Stimulated activated CD4-positive, alpha-beta T cell treated with anti-CD3 and anti-CD28 coated beads, Interleukin-12 subunit alpha, Interleukin-12 subunit beta, amount 100 ng/mL, for 4 hours (primary cell): ENCODE results near the gene ZNF768.
"Not testable (repeated sequence)": the region's sequence is repeated elsewhere in the genome, so short reads cannot be mapped to it uniquely, and the experiment has no call there.

Source experiments
- DNase-seq: peaks from one replicate; pipeline ENCODE4 v3.0.0-alpha.2; 2020

Gene ZNF768

DNA sequence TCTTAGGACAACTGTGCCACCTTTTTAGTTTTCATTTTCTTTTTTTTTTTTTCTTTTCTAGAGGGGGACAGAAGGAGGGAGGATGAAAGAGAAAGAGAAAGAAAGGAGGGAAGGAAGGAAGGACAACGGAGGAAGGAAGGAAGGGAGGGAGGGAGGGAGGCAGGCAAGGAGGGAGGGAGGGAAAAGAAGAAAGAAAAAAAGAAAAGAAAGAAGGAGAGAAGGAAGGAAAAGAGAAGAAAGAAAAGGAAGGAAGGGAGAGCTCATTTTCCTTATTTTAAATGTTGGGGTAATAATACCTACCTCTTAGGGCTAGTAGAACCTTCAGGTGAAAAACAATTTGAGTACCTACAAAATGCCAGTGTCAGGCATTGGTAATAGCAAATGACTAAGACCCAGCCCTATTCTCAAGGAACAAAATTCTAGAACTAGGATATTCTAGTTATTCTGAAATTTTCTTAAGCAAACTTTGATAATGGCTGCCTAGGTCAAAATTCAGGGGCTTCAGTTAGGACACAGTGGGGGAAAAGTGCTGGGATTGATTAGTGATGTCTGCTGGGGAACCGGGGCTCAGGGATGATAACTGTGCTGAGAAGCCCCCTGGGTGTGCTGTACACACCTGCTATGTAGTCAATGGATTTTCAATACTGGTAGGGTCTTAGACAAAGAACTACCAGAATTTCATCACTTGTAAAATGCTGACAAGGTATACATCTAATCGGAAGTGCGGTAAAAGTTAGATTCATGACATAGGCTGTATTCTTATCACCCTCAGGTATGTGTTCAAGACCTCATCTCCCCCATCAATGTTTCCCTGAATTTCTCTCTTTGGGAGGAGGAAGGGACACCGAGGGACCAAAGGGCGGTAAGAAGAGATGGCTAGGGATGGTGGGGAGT lies 22.7 kb downstream of the ZNF768 start:
- DNase-seq = no peak

DNA sequence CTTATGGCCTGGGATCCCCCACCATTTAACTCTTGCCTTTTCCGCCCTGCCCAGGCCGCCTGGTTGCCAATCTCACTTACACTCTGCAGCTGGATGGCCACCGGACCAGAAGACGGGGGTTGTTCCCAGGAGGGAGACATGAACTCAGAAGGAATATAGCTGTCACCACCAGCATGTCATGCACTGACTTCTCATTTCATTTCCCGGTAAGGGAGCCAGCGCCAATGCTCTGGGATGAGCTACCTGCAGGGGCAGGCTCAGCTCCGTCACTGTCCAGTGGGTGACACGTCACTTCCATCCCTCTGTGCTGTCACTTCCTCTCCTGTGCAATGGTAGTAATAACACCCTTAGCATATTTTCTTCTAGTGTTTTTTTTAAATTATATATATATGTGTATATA lies 27.1 kb downstream of the ZNF768 start:
- DNase-seq = no peak

DNA sequence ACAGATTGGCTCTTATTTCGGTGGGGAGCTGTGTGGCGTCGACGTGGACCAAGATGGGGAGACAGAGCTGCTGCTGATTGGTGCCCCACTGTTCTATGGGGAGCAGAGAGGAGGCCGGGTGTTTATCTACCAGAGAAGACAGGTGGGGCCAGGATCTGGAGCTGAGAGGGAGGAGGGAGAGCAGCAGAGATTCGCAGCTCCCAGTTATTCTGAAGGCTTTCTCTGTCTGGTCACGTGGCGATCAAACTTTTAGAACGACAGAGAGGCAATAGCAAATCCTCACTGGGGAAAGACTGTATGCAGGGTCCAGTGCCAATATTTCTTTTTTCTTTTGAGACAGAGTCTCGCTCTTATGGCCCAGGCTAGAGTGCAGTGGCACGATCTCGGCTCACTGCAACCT lies 31.7 kb downstream of the ZNF768 start:
- DNase-seq = no peak

DNA sequence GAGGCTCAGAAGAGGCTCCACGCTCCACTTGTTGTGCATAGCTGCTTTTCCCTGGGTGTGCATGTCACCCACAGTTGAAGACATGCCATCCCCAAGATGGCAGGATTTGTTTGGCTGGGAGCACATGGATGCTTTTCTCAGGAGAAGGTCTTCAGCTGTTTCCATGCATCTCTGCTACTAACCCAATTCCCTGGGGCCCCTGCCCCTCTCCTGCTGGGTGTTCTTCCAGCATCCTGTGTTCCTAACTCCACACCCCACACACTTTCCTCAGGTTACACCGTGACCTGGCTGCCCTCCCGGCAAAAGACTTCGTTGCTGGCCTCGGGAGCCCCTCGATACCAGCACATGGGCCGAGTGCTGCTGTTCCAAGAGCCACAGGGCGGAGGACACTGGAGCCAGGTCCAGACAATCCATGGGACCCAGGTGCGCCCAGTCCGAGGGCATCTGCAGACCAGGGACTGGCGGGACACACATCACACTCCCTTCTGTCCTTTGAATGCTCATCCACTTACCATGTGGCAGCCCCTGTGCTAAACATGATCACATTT lies 32.4 kb downstream of the ZNF768 start:
- no peak for DNase-seq

DNA sequence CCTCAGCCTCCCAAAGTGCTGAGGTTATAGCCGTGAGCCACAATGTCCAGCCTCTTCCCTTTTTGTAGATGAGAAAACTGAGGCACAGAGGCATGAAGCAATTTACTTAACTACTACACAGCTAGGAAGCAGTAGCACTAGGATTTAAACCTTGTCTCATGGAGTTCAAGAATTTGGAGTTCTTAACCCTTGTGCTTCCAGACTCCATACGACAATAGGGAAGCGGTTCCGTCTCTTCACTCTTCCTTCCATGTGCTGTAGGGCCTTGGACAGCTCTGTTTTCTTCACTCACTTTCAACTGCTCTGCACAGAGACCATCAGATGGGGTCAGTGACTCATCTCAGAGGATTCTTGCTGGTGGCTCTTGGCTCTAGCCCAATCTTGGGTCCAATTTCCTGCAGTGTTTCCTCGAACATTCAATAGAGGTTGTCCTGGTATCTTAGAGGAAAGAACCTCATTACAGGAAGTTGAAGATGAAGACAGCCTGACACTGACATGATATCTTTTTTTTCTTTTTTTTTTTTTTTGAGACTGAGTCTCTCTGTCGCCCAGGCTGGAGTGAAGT lies 34.5 kb downstream of the ZNF768 start:
- no peak for DNase-seq

DNA sequence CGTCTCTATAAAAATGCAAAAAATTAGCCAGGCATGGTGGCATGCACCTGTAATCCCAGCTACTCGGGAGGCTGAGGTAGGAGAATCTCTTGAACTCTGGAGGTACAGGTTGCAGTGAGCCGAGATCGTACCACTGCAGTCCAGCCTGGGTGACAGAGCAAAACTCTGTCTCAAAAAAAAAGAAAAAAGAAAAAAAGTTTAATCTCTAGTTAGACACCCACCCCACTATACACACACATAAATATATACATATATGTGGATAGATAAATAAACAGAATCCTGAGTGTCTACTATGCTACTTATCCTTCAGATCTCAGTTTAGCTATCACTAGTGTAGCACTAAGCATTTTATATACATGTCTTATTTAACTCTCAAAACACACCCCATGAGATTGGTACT lies 35.1 kb downstream of the ZNF768 start:
- no peak for DNase-seq

DNA sequence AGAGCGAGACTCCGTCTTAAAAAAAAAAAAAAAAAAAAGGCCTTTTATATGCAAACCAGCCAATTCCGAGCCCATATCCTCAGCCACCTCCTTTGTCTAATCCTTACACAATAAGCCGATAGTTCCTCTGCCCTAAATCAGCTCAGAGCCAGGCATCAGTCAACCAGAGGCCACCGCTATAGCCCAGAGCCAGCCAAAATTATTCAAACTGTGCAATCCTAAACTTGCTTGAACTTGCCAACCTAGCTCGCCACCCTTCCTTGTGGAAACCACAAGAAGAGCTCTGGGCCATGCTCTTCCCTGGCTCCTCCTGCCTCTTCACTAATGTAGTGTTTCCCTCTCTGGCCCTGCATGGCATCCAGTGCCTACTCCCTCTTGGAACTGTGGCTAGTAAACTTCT lies 36.2 kb downstream of the ZNF768 start:
- no peak for DNase-seq

DNA sequence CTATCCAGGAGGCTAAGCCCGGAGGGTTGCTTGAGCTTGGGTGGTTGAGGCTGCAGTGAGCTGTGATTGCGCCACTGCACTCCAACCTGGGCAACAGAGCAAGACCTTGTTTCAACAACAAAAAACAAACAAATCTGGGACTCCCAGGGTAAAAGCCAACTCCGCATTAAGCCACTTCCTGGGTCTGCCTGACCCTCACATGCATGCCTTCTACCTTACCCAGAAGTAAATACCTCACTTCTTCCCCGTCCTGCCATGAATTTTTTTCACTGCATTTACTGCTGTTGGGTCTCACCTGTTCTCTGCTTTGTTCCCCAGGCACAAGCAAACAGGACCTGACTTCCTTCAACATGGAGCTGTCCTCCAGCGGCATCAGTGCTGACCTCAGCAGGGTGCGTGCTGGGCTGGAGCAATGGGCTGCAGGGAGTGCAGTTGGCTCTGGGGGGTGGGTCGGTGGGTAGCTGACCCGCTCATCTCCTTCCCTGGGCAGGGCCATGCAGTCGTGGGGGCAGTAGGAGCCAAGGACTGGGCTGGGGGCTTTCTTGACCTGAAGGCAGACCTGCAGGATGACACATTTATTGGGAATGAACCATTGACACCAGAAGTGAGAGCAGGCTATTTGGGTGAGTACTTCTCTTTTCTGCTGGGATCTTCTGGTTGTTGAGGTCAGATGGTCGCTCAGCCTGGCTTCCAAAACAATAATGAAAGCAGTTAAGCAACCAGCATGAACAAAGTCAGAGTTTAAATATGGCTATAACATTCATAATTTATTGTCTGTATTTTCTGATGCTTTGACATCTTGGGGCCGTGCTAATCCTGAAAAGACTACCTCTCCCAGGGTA lies 37.4 kb downstream of the ZNF768 start:
- no peak for DNase-seq

DNA sequence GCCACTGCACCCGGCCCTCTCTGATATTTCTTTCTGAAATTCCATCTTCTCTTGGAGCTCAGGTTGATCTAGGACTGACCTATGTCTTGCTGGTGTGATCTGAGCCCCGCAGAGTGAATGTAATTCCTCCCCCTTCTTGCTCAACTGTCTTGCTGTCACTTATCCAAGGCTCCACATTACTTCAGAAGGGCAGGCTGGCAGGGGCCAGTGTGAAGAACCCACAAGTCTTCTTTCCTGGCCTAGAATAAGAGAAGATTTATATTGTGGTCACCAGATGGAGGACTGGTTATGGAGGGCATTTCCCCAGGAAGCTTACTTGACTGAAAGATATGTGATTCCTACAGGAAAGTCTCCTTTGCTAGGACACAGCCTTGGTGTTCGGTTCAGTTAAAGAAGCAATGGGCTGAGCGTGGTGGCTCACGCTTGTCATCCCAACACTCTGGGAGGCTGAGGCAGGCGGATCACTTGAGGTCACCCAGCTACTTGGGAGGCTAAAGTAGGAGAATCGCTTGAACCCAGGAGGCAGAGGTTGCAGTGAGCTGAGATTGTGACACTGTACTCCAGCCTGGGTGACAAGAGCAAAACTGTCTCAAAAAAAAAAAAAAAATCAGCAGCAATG lies 40.4 kb downstream of the ZNF768 start:
- no peak for DNase-seq

DNA sequence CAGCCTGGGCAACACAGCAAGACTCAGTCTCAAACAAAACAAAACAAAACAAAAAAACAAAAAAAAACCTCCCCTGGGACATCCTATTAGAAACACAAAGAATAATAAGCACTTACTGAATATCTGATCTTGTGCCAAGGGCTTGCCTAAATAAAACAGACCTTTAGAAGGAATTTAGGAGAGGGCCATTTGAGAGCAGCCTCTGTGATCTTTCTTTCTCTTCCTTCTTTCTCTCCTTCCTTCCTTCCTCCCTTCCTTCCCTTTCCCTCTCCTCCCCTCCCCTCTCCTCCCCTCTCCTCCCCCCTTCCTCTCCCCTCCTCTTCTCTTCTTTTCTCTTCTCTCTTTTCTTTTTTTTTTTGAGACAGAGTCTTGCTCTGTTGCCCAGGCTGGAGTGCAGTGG lies 41.5 kb downstream of the ZNF768 start:
- no peak for DNase-seq

DNA sequence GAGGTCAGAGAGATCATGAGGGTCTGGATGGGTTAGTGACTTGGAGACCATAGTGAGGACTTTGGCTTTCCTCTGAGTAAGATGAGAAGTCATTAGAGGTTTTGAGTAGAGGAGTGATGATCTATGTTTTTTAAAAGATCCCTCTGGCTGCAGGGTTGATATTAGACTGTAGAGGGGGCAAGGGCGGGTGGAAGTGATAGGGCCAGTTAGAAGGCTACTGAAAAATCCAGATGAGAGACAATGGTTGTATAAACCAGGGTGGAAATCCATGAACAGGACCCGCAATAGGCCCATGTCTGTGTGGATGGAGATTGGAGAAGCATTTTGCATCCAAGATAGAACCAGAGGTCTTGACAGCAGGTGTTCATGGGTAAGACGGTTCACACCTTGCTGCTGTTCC lies 44.0 kb downstream of the ZNF768 start:
- no peak for DNase-seq

DNA sequence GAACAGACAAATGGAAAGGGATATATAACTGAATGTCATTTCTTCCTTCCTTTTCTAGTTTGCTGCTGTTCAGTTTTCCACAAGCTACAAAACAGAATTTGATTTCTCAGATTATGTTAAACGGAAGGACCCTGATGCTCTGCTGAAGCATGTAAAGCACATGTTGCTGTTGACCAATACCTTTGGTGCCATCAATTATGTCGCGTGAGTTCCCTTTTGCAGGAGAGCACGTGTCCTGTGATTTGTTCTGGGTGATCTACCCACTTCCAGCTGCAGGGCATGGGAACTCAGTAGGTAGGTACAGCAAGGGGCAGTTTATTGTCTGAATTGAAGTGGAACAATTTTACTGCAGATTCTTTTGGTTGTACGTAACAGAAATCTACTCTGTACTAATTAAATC lies 45.0 kb downstream of the ZNF768 start:
- no peak for DNase-seq

DNA sequence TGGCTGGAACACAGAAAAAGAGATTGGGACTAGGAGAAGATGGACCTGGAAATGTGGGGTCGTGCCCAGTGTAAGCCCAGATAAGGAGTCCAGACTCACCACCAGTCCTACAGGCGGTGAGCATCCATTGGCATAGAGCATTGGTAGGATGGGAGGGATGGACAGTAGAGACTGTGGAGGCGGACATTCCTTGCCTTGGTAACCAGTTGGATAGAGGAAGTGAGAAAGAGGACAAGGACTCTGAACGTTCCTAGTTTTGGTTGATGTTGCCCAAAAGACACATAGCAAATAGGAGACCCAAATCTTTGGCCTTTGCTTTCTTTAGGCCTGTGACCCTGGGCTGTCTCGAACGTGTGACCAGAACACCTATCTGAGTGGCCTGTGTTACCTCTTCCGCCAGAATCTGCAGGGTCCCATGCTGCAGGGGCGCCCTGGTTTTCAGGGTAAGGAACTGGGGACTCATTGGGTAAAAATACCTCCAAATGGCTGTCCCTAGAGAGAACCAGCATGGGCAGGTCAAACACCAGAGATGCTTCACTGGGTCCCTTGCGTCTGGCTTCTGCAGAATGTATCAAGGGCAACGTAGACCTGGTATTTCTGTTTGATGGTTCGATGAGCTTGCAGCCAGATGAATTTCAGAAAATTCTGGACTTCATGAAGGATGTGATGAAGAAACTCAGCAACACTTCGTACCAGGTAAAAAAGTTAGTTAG lies 47.4 kb downstream of the ZNF768 start:
- no peak for DNase-seq

DNA sequence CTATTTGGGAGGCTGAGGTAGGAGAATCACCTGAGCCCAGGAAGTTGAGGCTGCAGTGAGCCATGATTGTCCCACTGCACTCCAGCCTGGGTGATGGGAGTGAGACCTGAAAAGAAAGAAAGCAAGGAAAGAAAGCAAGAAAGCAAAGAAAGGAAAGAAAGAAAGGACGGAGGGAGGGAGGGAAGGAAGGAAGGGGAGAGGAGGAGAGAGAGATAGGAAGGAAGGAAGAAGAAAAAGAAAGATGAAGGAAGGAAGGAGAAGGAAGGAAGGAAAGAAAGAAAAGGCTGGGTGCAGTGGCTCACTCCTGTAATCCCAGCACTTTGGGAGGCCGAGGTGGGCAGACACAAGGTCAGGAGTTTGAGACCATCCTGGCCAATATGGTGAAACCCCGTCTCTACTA lies 48.6 kb downstream of the ZNF768 start:
- not testable (repeated sequence) for DNase-seq

DNA sequence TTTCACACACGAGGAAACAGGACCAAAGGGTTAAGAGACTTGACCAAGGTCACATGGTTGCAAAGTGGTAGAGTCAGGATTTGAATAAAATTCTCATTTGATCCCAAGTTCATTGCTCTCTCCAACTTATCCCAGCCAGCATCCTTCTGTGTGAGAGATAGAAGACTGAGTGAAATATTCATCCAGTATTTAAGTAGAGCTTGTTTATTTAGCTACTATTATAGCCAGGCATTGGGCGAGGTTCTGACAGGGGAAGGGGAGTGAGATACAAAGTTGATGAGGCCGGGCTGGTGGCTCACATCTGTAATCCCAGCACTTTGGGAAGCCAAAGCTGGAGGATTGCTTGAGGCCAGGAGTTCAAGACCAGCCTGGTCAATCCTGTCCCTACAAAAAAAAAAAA lies 49.4 kb downstream of the ZNF768 start:
- no peak for DNase-seq

DNA sequence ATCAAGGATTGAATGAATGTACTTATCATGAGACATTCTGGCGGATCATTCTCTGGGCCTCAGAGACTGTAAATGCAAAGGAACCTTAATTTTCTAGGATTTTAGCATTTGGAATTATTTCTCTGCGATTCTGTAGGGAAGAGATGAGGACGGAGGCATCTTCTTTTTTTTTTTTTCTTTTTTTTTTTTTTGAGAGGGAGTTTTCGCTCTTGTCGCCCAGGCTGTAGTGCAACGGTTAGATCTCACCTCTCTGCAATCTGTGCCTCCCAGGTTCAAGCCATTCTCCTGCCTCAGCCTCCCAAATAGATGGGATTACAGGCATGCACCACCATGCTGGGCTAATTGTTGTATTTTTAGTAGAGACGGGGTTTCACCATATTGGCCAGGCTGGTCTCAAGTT lies 51.7 kb downstream of the ZNF768 start:
- no peak for DNase-seq

DNA sequence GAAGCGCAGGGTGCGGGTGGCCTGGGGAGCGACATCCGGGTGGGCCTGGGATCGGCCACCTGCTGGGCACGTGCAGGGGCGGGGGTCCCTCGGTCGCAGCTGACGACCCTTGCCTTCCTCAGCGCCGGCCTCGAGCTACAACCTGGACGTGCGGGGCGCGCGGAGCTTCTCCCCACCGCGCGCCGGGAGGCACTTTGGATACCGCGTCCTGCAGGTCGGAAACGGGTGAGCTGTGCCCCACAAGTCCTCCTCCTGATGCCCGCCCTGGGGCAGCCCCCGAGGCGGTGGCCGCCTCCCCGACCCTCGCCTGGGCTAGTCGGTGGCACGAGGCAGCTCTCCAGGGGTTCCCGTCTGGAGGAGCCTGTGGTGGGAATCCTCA lies 52.3 kb downstream of the ZNF768 start:
- no peak for DNase-seq
